ENCODE results near the gene MEIS1. TPM values are rescaled to one million over a fixed set of nuclear protein-coding genes. Genes with fewer than 3 reads are reported as not detected.

The MEIS1 gene
- polyA plus RNA-seq, 4 donors: 1.1 to 15.0 (median 5.6) TPM

DNA sequence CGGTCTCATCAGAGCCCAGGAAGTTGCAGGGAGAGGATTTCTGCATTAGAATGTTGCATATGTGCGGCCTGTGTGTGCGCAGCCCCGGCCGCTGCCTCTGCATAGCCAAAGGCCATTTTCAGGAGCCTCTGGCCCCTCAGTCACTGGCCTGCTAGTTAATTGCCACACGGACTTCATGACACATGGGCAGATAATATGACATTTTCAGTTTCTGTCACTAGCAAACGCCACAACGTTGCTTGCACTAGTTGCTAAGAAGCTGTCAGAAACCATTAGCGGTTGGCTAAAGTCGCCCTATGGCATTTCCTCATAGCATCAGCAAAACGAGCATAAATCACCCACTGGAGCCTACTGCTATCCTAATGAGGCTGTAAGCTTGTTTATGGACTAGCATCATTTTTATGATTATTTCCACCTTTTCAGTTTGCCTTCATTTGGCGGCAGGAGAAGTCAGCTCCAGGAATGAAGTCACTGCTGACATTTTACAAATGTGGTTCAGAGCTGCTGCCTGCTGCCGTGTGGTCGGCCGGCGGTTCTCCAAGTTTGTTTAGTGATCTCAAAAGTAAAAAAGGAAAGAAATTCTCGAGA lies 73.7 kb downstream of the MEIS1 start:
- peak overlapping the region in 1 of 3 donors; percentile 8 for H3K27ac ChIP-seq (ENCODE audit: low read depth in 1 of 3, low read length in 2 of 3)
- H3K4me3 ChIP-seq (ENCODE audit: low read depth in 1 of 3, low read length in 3 of 3): no peak overlapping the region
- no peaks in the 10 kb centered on the region for H3K9me3 ChIP-seq (ENCODE audit: control insufficient read depth in 2 of 2, insufficient read depth in 1 of 2, low read depth in 1 of 2, low read length in 1 of 2)
- WGBS, 3 donors: 57 to 76% (median 70%) methylated on average over 17 of the region's 17 CpGs
- no peaks in the 10 kb centered on the region for H3K27me3 ChIP-seq (ENCODE audit: control insufficient read depth in 3 of 3, insufficient read depth in 3 of 3, low read length in 3 of 3)
- peaks cover 0 to 7% (median 0%) of the 10 kb centered on the region in 3 donors for H3K4me1 ChIP-seq (ENCODE audit: control insufficient read depth in 3 of 3, insufficient read depth in 2 of 3, low read depth in 1 of 3, low read length in 2 of 3)
- FAIRE-seq: no peak
- DNase-seq: no peak
- no peaks in the 10 kb centered on the region for H3K36me3 ChIP-seq (ENCODE audit: control insufficient read depth in 3 of 3, insufficient read depth in 2 of 3, low read depth in 1 of 3, low read length in 3 of 3)

- Histone ChIP-seq H3K4me1 (ENCODE audit: control insufficient read depth in 3 of 3, insufficient read depth in 2 of 3, low read depth in 1 of 3, low read length in 2 of 3) (peaks cover 0 to 7% (median 0%) of the 10 kb centered on the region in 3 donors), H3K27me3 (ENCODE audit: control insufficient read depth in 3 of 3, insufficient read depth in 3 of 3, low read length in 3 of 3) (no peaks in the 10 kb centered on the region), H3K36me3 (ENCODE audit: control insufficient read depth in 3 of 3, insufficient read depth in 2 of 3, low read depth in 1 of 3, low read length in 3 of 3) (no peaks in the 10 kb centered on the region), H3K4me3 (ENCODE audit: low read depth in 1 of 3, low read length in 3 of 3) (no peak overlapping the region), H3K9me3 (ENCODE audit: control insufficient read depth in 2 of 2, insufficient read depth in 1 of 2, low read depth in 1 of 2, low read length in 1 of 2) (no peaks in the 10 kb centered on the region), H3K27ac (ENCODE audit: low read depth in 1 of 3, low read length in 2 of 3) (no peak overlapping the region)
- no peak for DNase-seq
- FAIRE-seq: no peak
- 83 to 87% (median 85%) methylated on average over 1 of the region's 1 CpG for WGBS, 3 donors
Observed at GRCh38 chr2:66509326-66509811, 74.4 kb downstream of the MEIS1 start.

GRCh38 chr2:66512626-66513025 lies 77.7 kb downstream of the MEIS1 start:
- DNase-seq: no peak

DNA sequence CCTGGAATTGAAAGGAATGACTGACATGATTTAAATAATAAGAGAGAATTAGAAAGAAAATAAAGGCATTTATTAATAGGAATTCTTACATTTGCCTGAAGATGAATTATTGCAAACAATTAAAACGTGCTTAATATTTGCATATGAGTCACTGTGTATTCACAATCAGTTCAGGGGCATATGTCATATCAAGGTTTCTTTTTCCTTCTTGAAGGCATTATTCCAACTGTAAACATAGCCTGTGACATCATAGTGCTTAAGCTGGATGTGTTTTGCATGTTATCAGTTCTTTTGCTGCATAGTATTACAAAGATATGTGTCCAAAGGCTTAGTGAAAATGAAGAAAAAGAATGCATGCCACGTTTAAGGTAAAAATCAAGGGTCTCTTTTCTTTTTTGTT lies 80.8 kb downstream of the MEIS1 start:
- peaks cover 0 to 2% (median 0%) of the 10 kb centered on the region in 3 donors for H3K4me1 ChIP-seq (ENCODE audit: control insufficient read depth in 3 of 3, insufficient read depth in 2 of 3, low read depth in 1 of 3, low read length in 2 of 3)
- 16 to 33% (median 18%) methylated on average over 2 of the region's 2 CpGs for WGBS, 3 donors
- DNase-seq (no peak), FAIRE-seq (no peak)
- no peaks in the 10 kb centered on the region for H3K27me3 ChIP-seq (ENCODE audit: control insufficient read depth in 3 of 3, insufficient read depth in 3 of 3, low read length in 3 of 3)
- H3K36me3 ChIP-seq (ENCODE audit: control insufficient read depth in 3 of 3, insufficient read depth in 2 of 3, low read depth in 1 of 3, low read length in 3 of 3): peaks cover 0 to 3% (median 0%) of the 10 kb centered on the region in 3 donors
- H3K27ac ChIP-seq (ENCODE audit: low read depth in 1 of 3, low read length in 2 of 3): no peak overlapping the region
- H3K9me3 ChIP-seq (ENCODE audit: control insufficient read depth in 2 of 2, insufficient read depth in 1 of 2, low read depth in 1 of 2, low read length in 1 of 2): no peaks in the 10 kb centered on the region
- H3K4me3 ChIP-seq (ENCODE audit: low read depth in 1 of 3, low read length in 3 of 3): no peak overlapping the region

More at GRCh38 chr2:66512626-66513025, 77.7 kb downstream of the MEIS1 start:
- no peak overlapping the region for H3K4me3 ChIP-seq (ENCODE audit: low read depth in 1 of 3, low read length in 3 of 3)
- peaks cover 0 to 7% (median 0%) of the 10 kb centered on the region in 3 donors for H3K4me1 ChIP-seq (ENCODE audit: control insufficient read depth in 3 of 3, insufficient read depth in 2 of 3, low read depth in 1 of 3, low read length in 2 of 3)
- no peaks in the 10 kb centered on the region for H3K9me3 ChIP-seq (ENCODE audit: control insufficient read depth in 2 of 2, insufficient read depth in 1 of 2, low read depth in 1 of 2, low read length in 1 of 2)
- no peak for FAIRE-seq
- no peaks in the 10 kb centered on the region for H3K36me3 ChIP-seq (ENCODE audit: control insufficient read depth in 3 of 3, insufficient read depth in 2 of 3, low read depth in 1 of 3, low read length in 3 of 3)
- no peaks in the 10 kb centered on the region for H3K27me3 ChIP-seq (ENCODE audit: control insufficient read depth in 3 of 3, insufficient read depth in 3 of 3, low read length in 3 of 3)
- H3K27ac ChIP-seq (ENCODE audit: low read depth in 1 of 3, low read length in 2 of 3): no peak overlapping the region

GRCh38 chr2:66516499-66516898 lies 81.6 kb downstream of the MEIS1 start:
- H3K27me3 ChIP-seq (ENCODE audit: control insufficient read depth in 3 of 3, insufficient read depth in 3 of 3, low read length in 3 of 3): no peaks in the 10 kb centered on the region
- WGBS, 3 donors: 86 to 90% (median 87%) methylated on average over 8 of the region's 8 CpGs
- FAIRE-seq (no peak), DNase-seq (no peak)
- no peak overlapping the region for H3K4me3 ChIP-seq (ENCODE audit: low read depth in 1 of 3, low read length in 3 of 3)
- no peaks in the 10 kb centered on the region for H3K9me3 ChIP-seq (ENCODE audit: control insufficient read depth in 2 of 2, insufficient read depth in 1 of 2, low read depth in 1 of 2, low read length in 1 of 2)
- peaks cover 0 to 2% (median 0%) of the 10 kb centered on the region in 3 donors for H3K4me1 ChIP-seq (ENCODE audit: control insufficient read depth in 3 of 3, insufficient read depth in 2 of 3, low read depth in 1 of 3, low read length in 2 of 3)
- H3K27ac ChIP-seq (ENCODE audit: low read depth in 1 of 3, low read length in 2 of 3): no peak overlapping the region
- peaks cover 0 to 3% (median 0%) of the 10 kb centered on the region in 3 donors for H3K36me3 ChIP-seq (ENCODE audit: control insufficient read depth in 3 of 3, insufficient read depth in 2 of 3, low read depth in 1 of 3, low read length in 3 of 3)

GRCh38 chr2:66517772-66518171 lies 82.8 kb downstream of the MEIS1 start:
- FAIRE-seq (no peak), DNase-seq (peak in 1 of 2 donors; percentile 33)
- WGBS, 3 donors: 56 to 80% (median 72%) methylated on average over 4 of the region's 4 CpGs

DNA sequence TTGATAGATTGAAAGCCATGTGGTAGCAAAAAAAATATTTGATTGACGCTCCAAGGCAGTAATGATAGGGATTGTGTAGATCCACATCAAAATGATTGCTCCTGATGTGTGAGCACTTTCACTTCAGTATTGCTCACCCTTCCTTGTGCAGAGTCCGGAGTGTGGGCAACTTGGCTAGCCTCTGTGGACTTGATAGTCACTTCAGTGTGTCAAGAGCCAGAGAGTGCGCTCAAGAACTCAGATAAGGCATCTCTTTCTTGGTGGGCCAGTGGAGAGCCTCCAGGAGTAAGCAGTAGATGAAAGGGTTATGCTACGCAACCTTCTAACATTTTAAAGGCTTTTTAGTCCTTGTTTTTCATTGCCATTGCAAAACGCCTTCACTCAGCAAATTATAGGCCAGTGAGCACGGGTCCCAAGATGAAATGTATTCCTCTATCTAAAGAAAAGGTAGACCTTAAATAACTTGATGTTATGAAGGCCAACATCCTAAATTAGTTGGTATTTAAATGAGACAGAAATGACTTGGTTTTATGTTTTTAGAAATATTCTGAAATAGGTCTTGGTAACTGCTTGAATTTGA lies 84.4 kb downstream of the MEIS1 start:
- DNase-seq (no peak), FAIRE-seq (no peak)
- WGBS, 3 donors: 72 to 84% (median 84%) methylated on average over 6 of the region's 6 CpGs

More at GRCh38 chr2:66517772-66518171, 82.8 kb downstream of the MEIS1 start:
- no peaks in the 10 kb centered on the region for H3K27me3 ChIP-seq (ENCODE audit: control insufficient read depth in 3 of 3, insufficient read depth in 3 of 3, low read length in 3 of 3)
- H3K4me1 ChIP-seq (ENCODE audit: control insufficient read depth in 3 of 3, insufficient read depth in 2 of 3, low read depth in 1 of 3, low read length in 2 of 3): no peaks in the 10 kb centered on the region
- no peak overlapping the region for H3K27ac ChIP-seq (ENCODE audit: low read depth in 1 of 3, low read length in 2 of 3)
- no peak overlapping the region for H3K4me3 ChIP-seq (ENCODE audit: low read depth in 1 of 3, low read length in 3 of 3)
- H3K9me3 ChIP-seq (ENCODE audit: control insufficient read depth in 2 of 2, insufficient read depth in 1 of 2, low read depth in 1 of 2, low read length in 1 of 2): no peaks in the 10 kb centered on the region
- peaks cover 0 to 3% (median 0%) of the 10 kb centered on the region in 3 donors for H3K36me3 ChIP-seq (ENCODE audit: control insufficient read depth in 3 of 3, insufficient read depth in 2 of 3, low read depth in 1 of 3, low read length in 3 of 3)

DNA sequence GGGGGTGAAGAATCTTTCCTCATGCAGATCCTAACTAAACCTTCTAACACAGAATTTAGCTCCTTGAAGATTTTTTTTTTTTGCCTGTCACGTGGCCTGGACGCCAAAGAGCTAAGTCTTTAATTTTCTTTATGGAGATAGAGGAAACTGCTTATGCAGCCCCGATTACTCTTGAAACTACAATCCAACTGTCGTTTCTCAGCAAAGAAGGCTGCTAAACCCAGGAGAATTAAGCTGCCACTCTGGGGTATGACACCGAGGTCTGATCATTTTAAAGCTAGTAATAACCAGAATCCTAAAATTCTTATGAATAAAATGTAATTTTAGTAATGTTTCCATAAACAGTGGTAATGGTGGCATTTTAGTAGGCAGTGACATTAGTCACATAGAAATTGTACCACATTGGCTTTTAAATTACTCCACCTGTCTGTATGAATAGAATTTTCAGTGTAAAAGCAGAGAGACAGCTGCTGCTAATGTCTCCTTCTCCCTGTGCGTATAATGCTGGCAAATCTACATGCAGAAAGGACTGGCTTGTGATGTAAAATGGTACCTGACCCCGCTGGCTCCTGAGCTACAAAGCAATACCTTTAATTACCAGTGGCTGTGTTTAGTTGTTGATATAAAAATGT lies 86.5 kb downstream of the MEIS1 start:
- H3K27me3 ChIP-seq (ENCODE audit: control insufficient read depth in 3 of 3, insufficient read depth in 3 of 3, low read length in 3 of 3): no peaks in the 10 kb centered on the region
- no peak for DNase-seq
- 79 to 87% (median 82%) methylated on average over 7 of the region's 7 CpGs for WGBS, 3 donors

More for the DNA sequence above, 84.4 kb downstream of the MEIS1 start:
- Histone ChIP-seq H3K27me3 (ENCODE audit: control insufficient read depth in 3 of 3, insufficient read depth in 3 of 3, low read length in 3 of 3) (no peaks in the 10 kb centered on the region), H3K4me3 (ENCODE audit: low read depth in 1 of 3, low read length in 3 of 3) (no peak overlapping the region), H3K27ac (ENCODE audit: low read depth in 1 of 3, low read length in 2 of 3) (no peak overlapping the region), H3K4me1 (ENCODE audit: control insufficient read depth in 3 of 3, insufficient read depth in 2 of 3, low read depth in 1 of 3, low read length in 2 of 3) (peaks cover 0 to 4% (median 0%) of the 10 kb centered on the region in 3 donors), H3K36me3 (ENCODE audit: control insufficient read depth in 3 of 3, insufficient read depth in 2 of 3, low read depth in 1 of 3, low read length in 3 of 3) (peaks cover 0 to 3% (median 0%) of the 10 kb centered on the region in 3 donors), H3K9me3 (ENCODE audit: control insufficient read depth in 2 of 2, insufficient read depth in 1 of 2, low read depth in 1 of 2, low read length in 1 of 2) (no peaks in the 10 kb centered on the region)

More for the DNA sequence above, 86.5 kb downstream of the MEIS1 start:
- Histone ChIP-seq H3K4me3 (ENCODE audit: low read depth in 1 of 3, low read length in 3 of 3) (no peak overlapping the region), H3K36me3 (ENCODE audit: control insufficient read depth in 3 of 3, insufficient read depth in 2 of 3, low read depth in 1 of 3, low read length in 3 of 3) (peaks cover 0 to 3% (median 0%) of the 10 kb centered on the region in 3 donors), H3K9me3 (ENCODE audit: control insufficient read depth in 2 of 2, insufficient read depth in 1 of 2, low read depth in 1 of 2, low read length in 1 of 2) (no peaks in the 10 kb centered on the region), H3K4me1 (ENCODE audit: control insufficient read depth in 3 of 3, insufficient read depth in 2 of 3, low read depth in 1 of 3, low read length in 2 of 3) (peaks cover 0 to 5% (median 4%) of the 10 kb centered on the region in 3 donors), H3K27ac (ENCODE audit: low read depth in 1 of 3, low read length in 2 of 3) (no peak overlapping the region)
- no peak for FAIRE-seq
